Daoy (cell line): ENCODE data around the gene TTC6. TPM values are rescaled to one million over a fixed set of nuclear protein-coding genes. Genes with fewer than 3 reads are reported as not detected.

Experiments used
- DNase-seq: peaks from one replicate; pipeline ENCODE4 v3.0.0-alpha.2; 2015; ENCODE audit warnings: low read depth
- total RNA-seq: library from RNA; depleted of rRNA; stranded (reverse); fragments of >200 nt; shearing (Covaris generic); gene quantifications from 2 replicates; pipeline ENCODE4 v1.2.3, GENCODE V29; 2014

The TTC6 gene
- total RNA-seq, 1 experiment from 2014 or later: 2.2 TPM

GRCh38 chr14:37585971-37586796, 9.2 kb upstream of the TTC6 start:
- peak; percentile 54 for DNase-seq

GRCh38 chr14:37586797-37587130, 8.7 kb upstream of the TTC6 start:
- DNase-seq: no peak

- DNase-seq: no peak
These were observed 8.2 kb upstream of the TTC6 start for GRCh38 chr14:37587131-37587803.

- peak; percentile 60 for DNase-seq
These were observed 7.4 kb upstream of the TTC6 start for GRCh38 chr14:37587881-37588666.

- DNase-seq: no peak
These were observed 6.8 kb upstream of the TTC6 start for GRCh38 chr14:37588667-37588955.

GRCh38 chr14:37588956-37589714, 6.3 kb upstream of the TTC6 start:
- peak; percentile 68 for DNase-seq

- DNase-seq: no peak
These were observed 5.6 kb upstream of the TTC6 start for GRCh38 chr14:37589715-37590427.

GRCh38 chr14:37590428-37591139, 4.8 kb upstream of the TTC6 start:
- DNase-seq: no peak

- peak; percentile 83 for DNase-seq
These were observed 4.0 kb upstream of the TTC6 start for GRCh38 chr14:37591311-37591940.

- DNase-seq: peak; percentile 73
These were observed 3.4 kb upstream of the TTC6 start for GRCh38 chr14:37591941-37592481.

- DNase-seq: peak; percentile 71
These were observed 2.7 kb upstream of the TTC6 start for GRCh38 chr14:37592482-37593408.

GRCh38 chr14:37593511-37594237, 1.8 kb upstream of the TTC6 start:
- no peak for DNase-seq

GRCh38 chr14:37594238-37594970, 1.0 kb upstream of the TTC6 start:
- DNase-seq: peak; percentile 93

- DNase-seq: peak; percentile 90
These were observed 586 bp downstream of the TTC6 start for GRCh38 chr14:37595809-37596621.

GRCh38 chr14:37596790-37597472, 1.5 kb downstream of the TTC6 start:
- DNase-seq: peak; percentile 13

GRCh38 chr14:37597538-37597913, 2.1 kb downstream of the TTC6 start:
- DNase-seq: peak; percentile 77
